Keratinocyte (primary cell): ENCODE data around the gene MZT2A.
"Not testable (repeated sequence)": the region's sequence is repeated elsewhere in the genome, so short reads cannot be mapped to it uniquely, and the experiment has no call there.

Source experiments
- CTCF ChIP-seq, 3 experiments: IDR thresholded peaks in 1 of 3; conservative IDR thresholded peaks in 1 of 3; optimal IDR thresholded peaks in 1 of 3; 2 replicates in 2 of 3; 3 replicates in 1 of 3; pipeline versions ENCODE3 to v1.5.1; 2011; ENCODE audit warnings: low read length in 3 of 3, mild to moderate bottlenecking in 3 of 3, moderate library complexity in 2 of 3, control low read depth in 1 of 3, inconsistent platforms in 1 of 3; ENCODE audit not compliant: insufficient read depth in 2 of 3; ENCODE audit errors: extremely low read depth in 1 of 3
- EZH2 ChIP-seq: IDR thresholded peaks from one replicate; pipeline ENCODE4 v1.6.1; 2012; ENCODE audit warnings: inconsistent platforms, mild to moderate bottlenecking, low read length, moderate library complexity

DNA sequence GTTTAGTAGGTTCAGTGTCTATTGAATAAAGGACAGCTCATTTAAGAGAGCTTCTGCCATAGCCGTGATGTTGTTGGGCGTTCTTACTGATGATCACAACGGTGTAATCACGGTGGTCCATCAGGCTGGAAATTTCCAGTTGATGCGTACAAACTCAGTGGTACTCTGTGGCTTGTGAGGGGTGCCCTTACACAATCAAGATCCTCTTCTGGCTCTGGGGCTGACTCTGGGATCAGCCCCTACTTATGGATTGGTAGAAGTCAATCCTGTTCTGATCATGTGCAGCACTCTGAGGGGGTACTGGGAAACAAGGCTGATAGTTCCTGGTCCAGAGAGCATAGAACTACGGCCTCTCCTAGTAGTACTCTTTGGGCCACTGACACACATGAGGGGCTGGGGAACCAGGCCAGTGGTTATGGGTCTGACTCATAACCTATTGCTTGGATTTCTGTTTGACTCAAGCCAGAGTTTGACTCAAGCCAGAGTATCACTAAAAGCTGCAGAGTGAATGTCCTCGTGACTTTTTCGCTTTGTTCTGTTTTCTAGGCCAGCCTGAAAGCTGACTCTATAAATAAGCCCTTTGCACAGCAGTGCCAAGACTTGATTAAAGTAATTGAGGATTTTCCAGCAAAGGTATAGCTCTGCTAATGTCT is 6.2 kb upstream of the MZT2A start:
- TF ChIP-seq CTCF (optimal IDR thresholded peaks at IDR 0.05 in 1 of 3, IDR thresholded peaks at IDR 0.05 in 1 of 3, conservative IDR thresholded peaks at IDR 0.05 in 1 of 3; ENCODE audit: extremely low read depth in 1 of 3, insufficient read depth in 2 of 3, low read length in 3 of 3); EZH2: not testable (repeated sequence)
